Fibroblast of peridontal ligament (primary cell): ENCODE measurements around the gene MFN2.
A peak's percentile ranks its signal among the peaks of the same experiment; 100 is the strongest.

Experiments
- DNase-seq: peaks from one replicate; pipeline ENCODE4 v3.0.0-alpha.2; 2010; ENCODE audit errors: extremely low read depth

The MFN2 gene

DNA sequence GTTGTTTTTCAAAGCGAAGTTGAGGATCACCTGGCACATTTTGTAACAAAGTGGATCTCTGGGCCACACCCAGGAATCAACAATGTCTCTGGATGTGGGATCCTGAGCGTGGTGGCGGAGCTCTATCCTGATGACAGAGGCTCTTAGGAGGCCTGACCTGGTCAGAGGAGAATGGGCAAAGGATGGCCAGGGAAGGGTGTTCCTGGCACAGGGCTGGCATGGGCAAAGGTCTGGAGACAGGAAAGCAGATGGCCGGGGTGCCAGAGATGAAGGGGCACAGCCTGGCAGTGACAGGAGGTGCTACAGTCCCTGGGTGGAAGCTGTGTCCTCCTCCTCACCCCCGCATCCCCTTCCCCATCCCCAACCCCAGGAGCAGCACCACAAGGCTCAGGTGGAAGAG lies 20.0 kb upstream of the MFN2 start:
- DNase-seq = no peak

DNA sequence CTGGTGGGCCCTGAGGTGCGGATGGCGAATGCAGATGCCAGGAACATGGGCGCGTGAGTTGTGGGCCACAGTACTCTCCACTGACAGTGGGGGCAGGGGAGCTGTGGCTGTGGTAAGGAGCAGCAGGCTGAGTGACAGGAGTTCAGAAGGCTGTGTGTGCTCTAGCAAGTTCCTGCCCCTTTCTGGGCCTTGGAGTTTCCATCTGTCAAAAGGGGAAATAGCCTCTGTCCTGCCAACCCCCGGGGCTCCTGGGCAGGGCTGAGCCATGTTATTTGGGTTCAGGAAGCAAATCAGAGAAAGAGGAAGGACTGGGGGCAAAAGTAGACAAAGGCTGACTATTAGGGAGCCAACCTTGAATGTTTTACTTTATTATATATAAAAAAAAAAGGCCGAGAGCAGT lies 19.5 kb upstream of the MFN2 start:
- DNase-seq = no peak

DNA sequence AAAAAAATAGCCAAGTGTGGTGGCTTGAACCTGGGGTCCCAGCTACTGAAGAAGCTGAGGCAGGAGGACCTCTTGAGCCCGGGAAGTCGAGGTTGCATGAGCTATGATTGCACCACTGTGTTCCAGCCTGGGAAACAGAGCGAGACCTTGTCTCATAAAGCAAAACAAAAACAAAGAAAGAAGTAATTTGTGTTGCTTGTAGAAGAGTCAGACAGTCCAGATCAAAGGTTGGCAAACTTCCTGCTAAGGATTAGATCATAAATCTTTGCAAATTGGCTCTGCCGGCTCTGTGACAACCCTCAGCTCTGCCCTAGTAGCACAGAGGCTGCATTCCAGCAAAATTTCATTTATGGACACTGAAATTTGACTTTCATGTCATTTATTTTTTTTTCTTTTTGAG lies 19.0 kb upstream of the MFN2 start:
- peak; percentile 48 for DNase-seq

DNA sequence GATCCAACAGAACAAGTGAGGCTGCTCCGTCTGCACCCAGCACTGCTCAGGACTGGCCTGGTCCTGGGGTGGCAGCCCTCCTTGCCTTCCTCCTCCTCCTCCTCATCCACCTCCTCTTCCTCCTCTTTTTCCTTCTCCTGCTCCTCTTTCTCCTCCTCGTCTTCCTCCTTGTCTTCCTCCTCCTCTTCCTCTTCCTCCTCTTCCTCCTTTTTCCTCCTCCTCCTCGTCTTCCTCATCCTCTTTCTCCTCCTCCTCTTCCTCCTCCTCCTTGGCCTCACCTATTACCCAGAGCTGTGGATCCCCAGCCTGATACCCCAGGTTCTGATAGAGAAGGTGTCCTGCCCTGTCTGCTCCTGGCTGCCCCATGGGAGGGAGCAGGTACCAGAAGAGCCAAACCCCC lies 16.6 kb upstream of the MFN2 start:
- DNase-seq = no peak

- no peak for DNase-seq
These were observed 15.6 kb upstream of the MFN2 start for GRCh38 chr1:11964656-11965055.

- peak; percentile 19 for DNase-seq
These were observed 13.2 kb upstream of the MFN2 start for GRCh38 chr1:11967028-11967547.

- DNase-seq = no peak
These were observed 9.6 kb upstream of the MFN2 start for GRCh38 chr1:11970441-11971185.

DNA sequence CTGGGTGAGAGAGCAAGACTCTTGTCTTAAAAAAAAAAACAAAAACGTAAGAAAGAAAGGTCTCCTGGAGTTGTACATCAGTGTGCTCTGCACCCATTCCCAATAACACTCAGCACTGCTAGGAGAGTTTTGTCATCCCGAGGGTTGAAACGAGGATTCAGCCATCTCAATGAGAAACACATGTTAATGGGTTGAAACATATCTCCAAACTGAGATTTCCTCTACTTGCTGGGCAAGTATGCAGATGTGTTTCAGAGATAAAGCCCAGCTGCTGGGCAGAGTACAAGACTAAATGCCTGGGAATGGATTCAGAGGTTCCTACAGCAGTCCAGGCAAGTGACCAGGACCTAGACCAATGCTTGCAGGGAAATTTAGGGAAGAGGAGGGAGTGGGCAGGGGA lies 2.6 kb upstream of the MFN2 start:
- DNase-seq = peak; percentile 82

GRCh38 chr1:11978301-11978700 lies 1.9 kb upstream of the MFN2 start:
- no peak for DNase-seq

GRCh38 chr1:11979028-11979850 lies 1.0 kb upstream of the MFN2 start:
- DNase-seq = no peak

DNA sequence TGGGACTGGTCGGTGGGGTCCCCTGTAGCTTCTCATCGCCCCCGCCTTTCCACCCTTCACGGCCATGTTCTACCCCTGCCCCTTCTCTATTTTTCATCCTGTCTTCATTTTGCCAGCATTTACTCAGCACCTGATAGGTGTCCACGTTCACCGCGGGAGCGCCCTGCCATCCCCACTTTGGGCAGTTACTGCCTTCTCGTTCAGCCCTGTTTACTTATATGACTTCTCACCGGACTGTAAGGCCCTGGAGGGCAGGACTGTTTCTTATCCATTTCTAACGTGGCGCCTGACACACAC lies 380 bp downstream of the MFN2 start:
- DNase-seq = no peak

DNA sequence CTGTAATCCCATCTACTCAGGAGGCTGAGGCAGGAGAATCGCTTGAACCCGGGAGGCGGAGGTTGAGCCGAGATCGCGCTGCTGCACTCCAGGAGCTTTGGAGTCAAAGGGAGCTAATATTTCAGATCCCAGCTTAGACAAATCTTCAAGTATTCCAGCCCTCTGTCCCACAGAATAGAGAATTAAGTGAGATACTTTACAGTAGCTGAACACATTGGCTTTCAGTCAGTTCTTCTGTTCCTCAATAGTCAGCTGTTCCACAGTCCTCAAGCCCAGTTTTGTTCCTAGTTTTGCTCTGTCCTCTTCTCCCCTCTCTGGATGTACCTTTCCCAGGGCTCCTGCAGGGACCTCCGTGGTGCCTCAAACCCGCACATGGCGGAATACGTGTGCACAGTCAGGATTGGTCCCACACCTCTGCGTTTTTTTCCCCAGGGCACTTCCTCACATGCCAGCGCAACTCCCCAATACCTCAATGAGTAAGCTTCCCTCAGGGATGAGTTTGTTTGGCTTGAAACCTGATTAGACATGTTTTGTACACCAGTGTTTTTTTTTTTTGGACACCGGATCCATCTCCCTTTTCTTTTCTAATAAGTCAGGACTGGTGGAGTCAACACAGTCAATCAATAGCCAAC lies 1.2 kb downstream of the MFN2 start:
- DNase-seq = no peak

- DNase-seq = peak; percentile 47
These were observed 1.8 kb downstream of the MFN2 start for GRCh38 chr1:11982010-11982392.

- no peak for DNase-seq
These were observed 3.9 kb downstream of the MFN2 start for GRCh38 chr1:11984121-11984520.

DNA sequence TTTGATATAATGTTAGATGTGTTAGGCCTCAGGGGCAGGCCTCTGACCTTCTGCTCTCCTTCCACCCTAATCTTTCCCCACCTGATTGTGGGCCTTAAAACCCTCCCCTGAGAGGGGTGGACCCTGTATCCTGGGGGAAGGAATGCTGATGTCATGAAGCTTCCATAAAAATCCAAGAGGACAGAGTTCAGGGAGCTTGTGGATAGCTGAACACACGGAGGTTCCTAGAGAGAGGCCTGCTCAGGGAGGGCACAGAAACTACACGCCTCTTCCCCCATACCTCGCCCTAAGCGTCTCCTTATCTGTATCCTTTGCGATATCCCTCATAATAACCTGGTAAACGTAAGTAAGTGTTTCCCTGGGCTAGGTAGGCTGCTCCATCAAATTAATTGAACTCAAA lies 4.3 kb downstream of the MFN2 start:
- DNase-seq = no peak

DNA sequence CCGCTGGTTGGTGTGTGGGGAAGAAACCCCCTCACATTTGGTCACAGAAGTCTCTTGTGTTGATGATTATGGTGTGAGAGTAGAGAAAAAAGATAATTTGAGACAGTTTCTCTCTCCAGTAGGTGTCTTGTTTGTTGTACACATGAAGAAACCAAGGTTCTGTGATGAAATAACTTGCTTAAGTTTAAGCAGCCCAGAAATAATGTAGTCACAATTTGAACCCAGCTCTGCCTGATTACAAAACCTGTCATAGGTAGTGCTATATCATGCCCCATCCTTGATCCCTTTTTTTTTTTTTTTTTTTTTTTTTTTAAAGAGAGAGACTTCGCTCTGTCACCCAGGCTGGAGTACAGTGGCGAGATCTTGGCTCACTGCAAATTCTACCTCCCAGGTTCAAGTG lies 4.9 kb downstream of the MFN2 start:
- DNase-seq = no peak

- no peak for DNase-seq
These were observed 5.6 kb downstream of the MFN2 start for GRCh38 chr1:11985851-11986250.

DNA sequence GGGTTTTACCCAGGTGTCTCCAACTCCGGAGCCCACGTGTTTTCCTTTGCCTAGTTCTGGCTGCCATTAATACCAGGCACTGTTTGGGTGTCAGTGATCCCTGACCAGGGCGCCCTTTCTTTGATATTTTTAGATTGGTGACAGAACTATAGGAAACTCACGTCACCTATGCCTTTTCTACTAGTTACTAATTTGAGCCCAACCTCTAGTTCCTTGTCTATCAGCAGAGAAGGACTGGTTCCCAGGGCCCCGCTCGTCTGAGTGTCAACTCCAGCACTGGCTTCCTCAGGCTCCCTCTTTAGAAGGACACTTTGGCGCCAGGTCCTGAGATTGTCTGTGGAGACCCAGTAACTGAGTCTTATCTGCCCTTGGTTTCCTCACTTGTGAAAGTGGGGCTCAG lies 9.4 kb downstream of the MFN2 start:
- no peak for DNase-seq

DNA sequence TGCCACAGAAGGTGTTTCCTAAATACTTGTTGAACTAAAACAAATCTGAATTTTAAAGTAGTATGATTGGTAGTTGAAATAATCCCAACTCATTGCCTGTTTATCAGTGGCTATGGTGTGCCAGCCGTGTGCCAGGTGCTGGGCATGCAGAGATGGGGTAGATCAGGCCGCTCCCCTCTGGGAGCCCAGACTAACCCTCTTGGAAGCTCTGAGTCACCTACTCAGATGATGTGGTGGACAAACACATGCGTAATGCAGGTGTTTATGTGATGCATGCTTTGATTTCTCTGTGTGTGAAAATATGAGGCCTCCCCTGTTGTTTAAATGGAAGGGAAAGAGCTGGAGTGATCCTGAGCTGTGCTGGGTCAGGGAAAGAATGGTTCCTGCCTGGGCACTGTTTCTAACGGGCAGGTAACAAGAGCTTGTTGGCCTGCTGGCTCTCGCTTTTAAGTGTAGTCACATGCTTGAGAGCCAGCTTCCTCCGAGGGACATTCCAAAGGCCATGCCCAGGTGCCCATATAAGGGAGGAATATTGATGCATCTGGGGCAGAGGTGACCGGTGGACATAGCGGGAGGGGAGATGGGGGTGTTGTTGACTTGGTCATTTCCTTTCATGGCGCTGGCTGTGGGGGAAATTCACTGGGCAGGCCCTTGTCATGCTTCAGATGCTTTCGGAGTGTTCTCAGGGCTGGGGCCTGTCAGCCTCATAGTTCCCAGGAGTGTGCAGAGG lies 10.2 kb downstream of the MFN2 start:
- DNase-seq = no peak

DNA sequence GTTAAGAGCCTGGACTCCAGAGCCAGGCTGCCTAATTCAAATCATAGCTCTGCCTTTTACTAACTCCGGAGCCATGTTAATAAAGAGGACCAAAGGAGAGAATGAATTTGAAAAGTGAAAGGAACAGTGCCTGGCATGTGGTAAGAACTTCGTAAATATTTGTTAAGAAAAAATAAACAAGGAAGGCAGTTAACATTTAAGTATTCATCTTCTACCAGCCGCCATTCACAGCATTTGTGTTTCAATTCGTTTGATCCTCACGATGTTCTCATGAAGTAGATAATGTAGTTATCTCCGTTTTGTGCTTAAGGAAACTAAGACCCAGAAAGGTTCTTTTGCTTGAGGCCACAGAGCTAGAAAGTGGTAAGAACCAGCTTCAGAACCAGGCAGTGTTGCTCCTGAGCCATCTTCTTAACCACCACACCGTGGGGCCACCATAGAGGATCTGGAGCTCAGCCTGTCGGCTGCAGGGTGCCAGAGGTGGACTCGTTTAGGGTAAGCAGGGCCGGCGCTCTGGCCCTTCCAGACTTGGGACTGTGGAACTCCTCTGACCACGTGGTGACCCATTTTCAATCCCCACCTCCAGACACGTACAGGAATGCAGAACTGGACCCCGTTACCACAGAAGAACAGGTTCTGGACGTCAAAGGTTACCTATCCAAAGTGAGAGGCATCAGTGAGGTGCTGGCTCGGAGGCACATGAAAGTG lies 11.9 kb downstream of the MFN2 start:
- DNase-seq = no peak

- DNase-seq = no peak
These were observed 17.0 kb downstream of the MFN2 start for GRCh38 chr1:11997081-11997850.
